ENCODE results near the gene FAM53A. TPM values are rescaled to one million over a fixed set of nuclear protein-coding genes. Genes with fewer than 3 reads are reported as not detected.

Gene FAM53A
- total RNA-seq, 4 donors from 2014 or later = 6.1 to 33.7 (median 13.6) TPM

- Histone ChIP-seq H3K4me1 (peaks cover 0 to 20% (median 2%) of the 10 kb centered on the region in 4 donors), H3K36me3 (no peaks in the 10 kb centered on the region), H3K27ac (peak overlapping the region; percentile 50 to 91 (median 80)), H3K9me3 (no peaks in the 10 kb centered on the region), H3K27me3 (no peaks in the 10 kb centered on the region), H3K4me3 (peak overlapping the region; percentile 49 to 86 (median 66))
- TF ChIP-seq POLR2A (IDR thresholded peaks at IDR 0.05) = no peak
- no peak for TF ChIP-seq EP300 (IDR thresholded peaks at IDR 0.05)
- no peak for TF ChIP-seq CTCF (IDR thresholded peaks at IDR 0.05)
- 7 to 10% methylated on average over 13 of the region's 13 CpGs for WGBS, 2 donors
- peak; percentile 14 to 41 for DNase-seq (ENCODE audit: low spot score in 2 of 2)
These were observed 815 bp downstream of the FAM53A start for GRCh38 chr4:1683261-1683735.

- Histone ChIP-seq H3K36me3 (no peaks in the 10 kb centered on the region), H3K27ac (peak overlapping the region in 3 of 4 donors; percentile 72 to 91 (median 89)), H3K4me3 (peak overlapping the region in 3 of 4 donors; percentile 61 to 86 (median 71)), H3K4me1 (peaks cover 0 to 20% (median 2%) of the 10 kb centered on the region in 4 donors), H3K9me3 (no peaks in the 10 kb centered on the region), H3K27me3 (no peaks in the 10 kb centered on the region)
- no peak for TF ChIP-seq CTCF (IDR thresholded peaks at IDR 0.05)
- TF ChIP-seq POLR2A (IDR thresholded peaks at IDR 0.05) = no peak
- TF ChIP-seq EP300 (IDR thresholded peaks at IDR 0.05) = no peak
- DNase-seq (ENCODE audit: low spot score in 2 of 2) = no peak
- WGBS, 2 donors = 81 to 83% methylated on average over 13 of the region's 13 CpGs
These were observed 1.3 kb downstream of the FAM53A start for GRCh38 chr4:1682860-1683259.

- 36 to 45% methylated on average over 5 of the region's 5 CpGs for WGBS, 2 donors
- Histone ChIP-seq H3K9me3 (no peaks in the 10 kb centered on the region), H3K27me3 (no peaks in the 10 kb centered on the region), H3K27ac (no peak overlapping the region), H3K36me3 (no peaks in the 10 kb centered on the region), H3K4me3 (no peak overlapping the region), H3K4me1 (peaks cover 0 to 5% (median 2%) of the 10 kb centered on the region in 4 donors)
- TF ChIP-seq EP300 (IDR thresholded peaks at IDR 0.05) = no peak
- no peak for TF ChIP-seq CTCF (IDR thresholded peaks at IDR 0.05)
- TF ChIP-seq POLR2A (IDR thresholded peaks at IDR 0.05) = no peak
- DNase-seq (ENCODE audit: low spot score in 2 of 2) = no peak
These were observed 5.9 kb downstream of the FAM53A start for GRCh38 chr4:1678244-1678643.

GRCh38 chr4:1676605-1677525 is 7.2 kb downstream of the FAM53A start:
- Histone ChIP-seq H3K9me3 (no peaks in the 10 kb centered on the region), H3K4me1 (no peaks in the 10 kb centered on the region), H3K4me3 (no peak overlapping the region), H3K36me3 (no peaks in the 10 kb centered on the region), H3K27ac (no peak overlapping the region), H3K27me3 (no peaks in the 10 kb centered on the region)
- no peak for DNase-seq (ENCODE audit: low spot score in 2 of 2)
- 76 to 80% methylated on average over 25 of the region's 25 CpGs for WGBS, 2 donors
- no peak for TF ChIP-seq EP300 (IDR thresholded peaks at IDR 0.05)

- H3K4me3 ChIP-seq = no peak overlapping the region
- H3K27me3 ChIP-seq = no peaks in the 10 kb centered on the region
- H3K36me3 ChIP-seq = no peaks in the 10 kb centered on the region
- no peaks in the 10 kb centered on the region for H3K4me1 ChIP-seq
- TF ChIP-seq POLR2A (IDR thresholded peaks at IDR 0.05) (no peak), CTCF (IDR thresholded peaks at IDR 0.05) (no peak), EP300 (IDR thresholded peaks at IDR 0.05) (no peak)
- DNase-seq (ENCODE audit: low spot score in 2 of 2) = no peak
- WGBS, 2 donors = 82 to 84% methylated on average over 10 of the region's 10 CpGs
- no peak overlapping the region for H3K27ac ChIP-seq
- H3K9me3 ChIP-seq = no peaks in the 10 kb centered on the region
These were observed 8.3 kb downstream of the FAM53A start for GRCh38 chr4:1675802-1676137.
